Mesendoderm (in vitro differentiated cells): ENCODE data around the gene ANKRD44.

Experiments
- DNase-seq: peaks from one replicate; pipeline ENCODE4 v3.0.0; 2013
- H2AK5ac ChIP-seq: 2 replicates; pipeline ENCODE4 v1.6.1; 2013; ENCODE audit warnings: low read length, inconsistent platforms
- H2BK120ac ChIP-seq: 2 replicates; pipeline ENCODE4 v1.6.1; 2013; ENCODE audit warnings: low read depth, mild to moderate bottlenecking, low read length, moderate library complexity, mixed read lengths
- H2BK15ac ChIP-seq: replicated peaks from 2 replicates; pipeline ENCODE4 v1.6.1; 2013; ENCODE audit warnings: low read depth, mild to moderate bottlenecking, moderate library complexity
- H2BK5ac ChIP-seq: 2 replicates; pipeline ENCODE4 v1.6.1; 2013; ENCODE audit warnings: low read length, inconsistent platforms
- H3K18ac ChIP-seq: 2 replicates; pipeline ENCODE4 v1.6.1; 2013; ENCODE audit warnings: mild to moderate bottlenecking, low read length, mixed read lengths
- H3K23ac ChIP-seq: one replicate; pipeline ENCODE4 v1.6.1; 2013; ENCODE audit warnings: low read length
- H3K27ac ChIP-seq: 2 replicates; pipeline ENCODE4 v1.5.1; 2013; ENCODE audit warnings: low read depth, mild to moderate bottlenecking, inconsistent platforms, low read length, moderate library complexity
- H3K27me3 ChIP-seq: 2 replicates; pipeline ENCODE4 v1.6.1; 2013; ENCODE audit warnings: low read length, control low read depth, mild to moderate bottlenecking, inconsistent platforms; ENCODE audit not compliant: insufficient read depth, poor library complexity
- H3K36me3 ChIP-seq: 2 replicates; pipeline ENCODE4 v1.6.1; 2013; ENCODE audit warnings: low read length, inconsistent platforms; ENCODE audit not compliant: control insufficient read depth, insufficient read depth
- H3K4ac ChIP-seq: one replicate; pipeline ENCODE4 v1.6.1; 2013; ENCODE audit warnings: low read depth, mild to moderate bottlenecking, low read length, moderate library complexity
- H3K4me1 ChIP-seq: 2 replicates; pipeline ENCODE4 v1.6.1; 2013; ENCODE audit warnings: low read depth, low read length, inconsistent platforms; ENCODE audit not compliant: control insufficient read depth
- H3K4me2 ChIP-seq: 2 replicates; pipeline ENCODE4 v1.6.1; 2013; ENCODE audit warnings: low read length
- H3K4me3 ChIP-seq: 2 replicates; pipeline ENCODE4 v1.5.1; 2013; ENCODE audit warnings: mild to moderate bottlenecking, low read length
- H3K56ac ChIP-seq: one replicate; pipeline ENCODE4 v1.6.1; 2013; ENCODE audit warnings: low read length
- H3K79me1 ChIP-seq: 2 replicates; pipeline ENCODE4 v1.6.1; 2013; ENCODE audit warnings: low read length, inconsistent platforms
- H3K79me2 ChIP-seq: 2 replicates; pipeline ENCODE4 v1.6.1; 2013; ENCODE audit warnings: mild to moderate bottlenecking, low read length; ENCODE audit not compliant: control insufficient read depth, insufficient read depth
- H3K9ac ChIP-seq: 2 replicates; pipeline ENCODE4 v1.6.1; 2013; ENCODE audit warnings: low read length, inconsistent platforms
- H4K5ac ChIP-seq: one replicate; pipeline ENCODE4 v1.6.1; 2013; ENCODE audit warnings: low read length
- H4K8ac ChIP-seq: one replicate; pipeline ENCODE4 v1.6.1; 2013; ENCODE audit warnings: low read depth, mild to moderate bottlenecking, control low read depth, low read length, moderate library complexity
- WGBS: extraction: QIAGEN DNeasy Blood & Tissue Kit; methylation state at CpG from one replicate; pipeline ENCODE4 v1.1.7; 2013; ENCODE audit warnings: low lambda C conversion rate, missing lambda C conversion rate; ENCODE audit not compliant: insufficient coverage; ENCODE audit errors: extremely low coverage; 5-methylcytosine and 5-hydroxymethylcytosine counted together

Gene ANKRD44

GRCh38 chr2:197311421-197312033, 947 bp upstream of the ANKRD44 start:
- no peaks in the 10 kb centered on the region for H3K36me3 ChIP-seq
- peak; percentile 38 for DNase-seq
- H3K4me3 ChIP-seq: no peak overlapping the region
- H3K23ac ChIP-seq: no peak overlapping the region
- no peak overlapping the region for H2BK15ac ChIP-seq
- H2BK5ac ChIP-seq: no peak overlapping the region
- no peak overlapping the region for H3K18ac ChIP-seq
- WGBS: no CpG with 5 or more reads among the region's 6 CpGs
- no peaks in the 10 kb centered on the region for H3K4me1 ChIP-seq
- no peak overlapping the region for H3K27ac ChIP-seq
- H3K56ac ChIP-seq: no peak overlapping the region
- H4K5ac ChIP-seq: no peak overlapping the region
- H3K4me2 ChIP-seq: no peak overlapping the region
- H3K9ac ChIP-seq: no peak overlapping the region
- H3K27me3 ChIP-seq: no peaks in the 10 kb centered on the region
- no peak overlapping the region for H2AK5ac ChIP-seq
- no peak overlapping the region for H4K8ac ChIP-seq
- H3K4ac ChIP-seq: no peak overlapping the region
- H2BK120ac ChIP-seq: no peak overlapping the region
- no peaks in the 10 kb centered on the region for H3K79me1 ChIP-seq
- H3K79me2 ChIP-seq: no peaks in the 10 kb centered on the region

GRCh38 chr2:197310987-197311420, 424 bp upstream of the ANKRD44 start:
- peak overlapping the region; percentile 38 for H3K4me2 ChIP-seq
- peak overlapping the region; percentile 25 for H3K9ac ChIP-seq
- WGBS: no CpG with 5 or more reads among the region's 22 CpGs
- H2BK15ac ChIP-seq: no peak overlapping the region
- H3K4me1 ChIP-seq: no peaks in the 10 kb centered on the region
- H3K79me2 ChIP-seq: no peaks in the 10 kb centered on the region
- peak overlapping the region; percentile 25 for H3K56ac ChIP-seq
- no peaks in the 10 kb centered on the region for H3K36me3 ChIP-seq
- peak overlapping the region; percentile 3 for H3K4me3 ChIP-seq
- DNase-seq: no peak
- H3K23ac ChIP-seq: no peak overlapping the region
- H2BK120ac ChIP-seq: no peak overlapping the region
- H4K5ac ChIP-seq: no peak overlapping the region
- H3K79me1 ChIP-seq: no peaks in the 10 kb centered on the region
- H2BK5ac ChIP-seq: no peak overlapping the region
- H4K8ac ChIP-seq: no peak overlapping the region
- peak overlapping the region; percentile 63 for H3K18ac ChIP-seq
- no peaks in the 10 kb centered on the region for H3K27me3 ChIP-seq
- no peak overlapping the region for H3K4ac ChIP-seq
- no peak overlapping the region for H3K27ac ChIP-seq
- H2AK5ac ChIP-seq: no peak overlapping the region

GRCh38 chr2:197309691-197310231, 819 bp downstream of the ANKRD44 start:
- Histone ChIP-seq H3K4ac (no peak overlapping the region), H3K56ac (peak overlapping the region; percentile 75), H3K4me2 (peak overlapping the region; percentile 8), H3K4me3 (peak overlapping the region; percentile 24), H4K8ac (no peak overlapping the region), H3K27ac (no peak overlapping the region), H3K9ac (peak overlapping the region; percentile 50), H4K5ac (no peak overlapping the region), H3K4me1 (no peaks in the 10 kb centered on the region), H3K18ac (peak overlapping the region; percentile 43), H3K79me1 (no peaks in the 10 kb centered on the region), H3K79me2 (no peaks in the 10 kb centered on the region), H3K27me3 (no peaks in the 10 kb centered on the region), H2BK15ac (no peak overlapping the region), H3K23ac (no peak overlapping the region), H2AK5ac (no peak overlapping the region), H2BK5ac (no peak overlapping the region), H3K36me3 (no peaks in the 10 kb centered on the region), H2BK120ac (no peak overlapping the region)
- DNase-seq: peak; percentile 45
- WGBS: no CpG with 5 or more reads among the region's 30 CpGs

- Histone ChIP-seq H3K4me1 (no peaks in the 10 kb centered on the region), H3K79me2 (no peaks in the 10 kb centered on the region), H2BK5ac (no peak overlapping the region), H3K56ac (no peak overlapping the region), H2BK15ac (no peak overlapping the region), H3K36me3 (no peaks in the 10 kb centered on the region), H3K9ac (no peak overlapping the region), H4K8ac (no peak overlapping the region), H3K27ac (no peak overlapping the region), H3K27me3 (no peaks in the 10 kb centered on the region), H4K5ac (no peak overlapping the region), H3K18ac (no peak overlapping the region), H3K4me3 (no peak overlapping the region), H3K4ac (no peak overlapping the region), H2AK5ac (no peak overlapping the region), H3K4me2 (peak overlapping the region; percentile 8), H3K79me1 (no peaks in the 10 kb centered on the region), H2BK120ac (no peak overlapping the region), H3K23ac (no peak overlapping the region)
- DNase-seq: no peak
- no CpG with 5 or more reads among the region's 8 CpGs for WGBS
Observed at GRCh38 chr2:197308996-197309690, 1.4 kb downstream of the ANKRD44 start.

GRCh38 chr2:197308585-197308984, 2.0 kb downstream of the ANKRD44 start:
- Histone ChIP-seq H2BK120ac (no peak overlapping the region), H3K27ac (no peak overlapping the region), H3K18ac (no peak overlapping the region), H3K4me3 (no peak overlapping the region), H3K36me3 (no peaks in the 10 kb centered on the region), H2BK5ac (no peak overlapping the region), H3K79me1 (no peaks in the 10 kb centered on the region), H4K5ac (no peak overlapping the region), H3K23ac (no peak overlapping the region), H3K27me3 (no peaks in the 10 kb centered on the region), H4K8ac (no peak overlapping the region), H3K4me1 (no peaks in the 10 kb centered on the region), H2BK15ac (no peak overlapping the region), H3K56ac (no peak overlapping the region), H2AK5ac (no peak overlapping the region), H3K9ac (no peak overlapping the region), H3K79me2 (no peaks in the 10 kb centered on the region), H3K4ac (no peak overlapping the region), H3K4me2 (no peak overlapping the region)
- DNase-seq: no peak
- WGBS: no CpG with 5 or more reads among the region's 2 CpGs
